ENCODE results near the gene NELFB.

Gene NELFB

DNA sequence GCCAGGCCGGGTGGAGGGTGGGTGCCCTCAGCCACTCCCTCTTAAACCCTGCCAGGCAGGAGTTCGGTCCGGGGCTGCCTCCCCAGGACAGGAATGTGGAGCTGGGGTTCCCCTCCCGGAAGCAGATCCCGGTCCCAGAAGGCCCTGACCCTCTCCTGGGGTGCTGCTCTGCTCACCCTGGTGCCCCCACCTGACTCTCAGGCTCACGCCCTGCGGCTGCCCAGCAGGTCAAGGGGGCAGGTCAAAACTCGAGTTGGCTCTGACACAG is 50.6 kb downstream of the NELFB start:
- DNase-seq (ENCODE audit: low read depth), result no peak
- H3K4me3 ChIP-seq (replicated peaks; ENCODE audit: low read depth, low read length), result no peak overlapping the region
- TF ChIP-seq, protein P1, sequence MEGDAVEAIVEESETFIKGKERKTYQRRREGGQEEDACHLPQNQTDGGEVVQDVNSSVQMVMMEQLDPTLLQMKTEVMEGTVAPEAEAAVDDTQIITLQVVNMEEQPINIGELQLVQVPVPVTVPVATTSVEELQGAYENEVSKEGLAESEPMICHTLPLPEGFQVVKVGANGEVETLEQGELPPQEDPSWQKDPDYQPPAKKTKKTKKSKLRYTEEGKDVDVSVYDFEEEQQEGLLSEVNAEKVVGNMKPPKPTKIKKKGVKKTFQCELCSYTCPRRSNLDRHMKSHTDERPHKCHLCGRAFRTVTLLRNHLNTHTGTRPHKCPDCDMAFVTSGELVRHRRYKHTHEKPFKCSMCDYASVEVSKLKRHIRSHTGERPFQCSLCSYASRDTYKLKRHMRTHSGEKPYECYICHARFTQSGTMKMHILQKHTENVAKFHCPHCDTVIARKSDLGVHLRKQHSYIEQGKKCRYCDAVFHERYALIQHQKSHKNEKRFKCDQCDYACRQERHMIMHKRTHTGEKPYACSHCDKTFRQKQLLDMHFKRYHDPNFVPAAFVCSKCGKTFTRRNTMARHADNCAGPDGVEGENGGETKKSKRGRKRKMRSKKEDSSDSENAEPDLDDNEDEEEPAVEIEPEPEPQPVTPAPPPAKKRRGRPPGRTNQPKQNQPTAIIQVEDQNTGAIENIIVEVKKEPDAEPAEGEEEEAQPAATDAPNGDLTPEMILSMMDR (IDR thresholded peaks at IDR 0.05; ENCODE audit: low read length, missing control alignments), result no peak

DNA sequence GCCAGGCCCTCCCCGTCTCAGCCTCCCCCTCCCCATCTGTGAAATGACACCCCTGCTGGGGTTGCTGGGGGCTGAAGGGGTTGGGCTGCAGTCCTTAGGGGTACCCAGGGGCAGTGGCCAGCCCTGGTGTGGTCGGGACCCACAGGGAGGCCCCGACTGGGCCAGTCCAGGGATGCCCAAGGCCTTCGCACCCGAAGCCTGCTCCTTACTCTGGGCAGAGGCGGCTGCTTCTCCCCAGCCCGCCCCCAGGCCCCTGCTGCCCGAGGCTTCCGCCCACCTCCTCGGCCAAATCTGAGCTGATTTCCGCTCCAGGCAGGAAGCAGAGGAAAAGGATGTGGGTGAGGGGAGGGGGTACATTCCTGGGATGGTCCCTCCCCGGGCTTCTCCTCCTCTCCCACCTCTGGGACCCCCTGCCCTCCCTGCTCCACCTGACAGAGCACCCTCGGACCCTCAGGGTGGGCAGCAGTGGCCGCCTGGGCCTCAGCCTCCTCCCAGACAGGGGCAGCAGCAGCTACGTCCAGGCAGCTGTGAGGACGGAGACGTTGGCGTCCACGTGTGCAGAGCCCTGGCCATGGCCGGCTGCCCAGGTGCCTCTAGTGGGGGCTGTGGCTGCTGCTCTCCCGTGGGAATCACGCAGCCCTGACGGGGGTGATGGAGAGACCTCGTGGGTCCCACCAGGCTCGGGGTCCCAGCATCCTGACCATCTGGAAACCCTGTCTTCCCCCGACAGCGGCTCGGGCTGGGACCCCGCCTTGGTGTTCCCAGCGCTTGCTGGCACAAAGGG is 51.1 kb downstream of the NELFB start:
- DNase-seq (ENCODE audit: low read depth), result no peak
- no peak overlapping the region for H3K4me3 ChIP-seq (replicated peaks; ENCODE audit: low read depth, low read length)
- TF ChIP-seq, protein P1 (IDR thresholded peaks at IDR 0.05; ENCODE audit: low read length, missing control alignments), result no peak

DNA sequence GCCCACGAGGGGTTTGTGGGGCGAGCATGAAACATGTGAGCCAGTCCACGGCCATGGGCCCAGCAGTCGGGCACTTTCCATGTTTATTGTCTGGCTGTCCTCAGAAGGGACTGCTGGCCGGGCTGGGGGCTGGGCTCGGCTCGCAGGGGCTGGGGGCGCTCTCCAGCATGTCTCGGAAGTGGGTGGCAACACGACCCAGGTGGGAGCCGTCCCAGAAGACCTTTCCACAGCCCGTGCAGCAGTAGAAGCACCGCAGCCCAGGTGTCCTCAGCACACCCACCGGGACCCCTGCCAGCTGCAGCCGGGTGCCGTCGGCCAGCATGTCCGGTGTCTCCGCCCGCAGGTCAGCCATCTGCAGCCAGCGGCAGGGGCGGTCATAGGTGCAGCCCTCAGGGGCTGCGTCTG is 51.7 kb downstream of the NELFB start:
- TF ChIP-seq, protein P1 (IDR thresholded peaks at IDR 0.05; ENCODE audit: low read length, missing control alignments), result no peak
- no peak overlapping the region for H3K4me3 ChIP-seq (replicated peaks; ENCODE audit: low read depth, low read length)
- no peak for DNase-seq (ENCODE audit: low read depth)

DNA sequence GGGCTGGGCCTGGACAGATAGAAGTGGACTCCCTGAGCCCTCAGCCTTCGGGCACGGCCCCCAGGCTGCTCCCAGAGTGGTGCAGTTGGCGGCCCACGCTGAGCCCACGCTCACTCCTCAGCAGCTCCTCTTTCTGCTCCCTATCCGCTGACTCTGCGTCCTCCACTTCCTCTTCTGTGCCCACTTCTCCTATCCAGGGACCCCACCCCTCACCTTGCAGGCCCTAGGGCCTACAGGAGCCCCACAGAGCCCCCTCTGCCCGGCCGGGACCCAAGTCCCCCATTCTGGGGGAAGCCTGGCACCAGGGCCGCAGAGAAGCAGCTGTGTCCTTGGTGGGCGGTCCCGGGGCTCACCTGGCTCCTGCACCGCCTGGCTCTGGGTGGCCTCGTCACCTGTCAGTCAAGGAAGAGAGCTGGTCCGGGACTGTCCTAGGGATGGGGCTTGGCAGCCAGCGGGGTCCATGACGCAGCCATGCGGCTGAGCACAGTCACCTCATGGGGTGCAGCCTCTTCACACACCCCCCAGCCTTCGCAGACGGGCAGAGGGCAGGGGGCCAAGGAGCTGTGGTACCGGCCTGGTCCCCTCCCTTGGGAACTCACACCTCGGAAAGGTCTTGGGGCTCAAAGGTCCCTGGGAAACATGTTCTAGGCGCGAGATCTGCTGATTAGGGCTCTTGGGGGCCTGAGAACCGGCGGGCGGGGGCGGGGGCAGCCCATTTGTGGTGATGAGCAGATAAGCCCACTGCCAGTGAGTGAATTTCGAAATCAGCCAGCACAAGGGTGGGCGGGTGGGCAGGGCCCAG is 52.3 kb downstream of the NELFB start:
- TF ChIP-seq, protein P1 (IDR thresholded peaks at IDR 0.05; ENCODE audit: low read length, missing control alignments), result no peak
- no peak for DNase-seq (ENCODE audit: low read depth)
- H3K4me3 ChIP-seq (replicated peaks; ENCODE audit: low read depth, low read length), result no peak overlapping the region

DNA sequence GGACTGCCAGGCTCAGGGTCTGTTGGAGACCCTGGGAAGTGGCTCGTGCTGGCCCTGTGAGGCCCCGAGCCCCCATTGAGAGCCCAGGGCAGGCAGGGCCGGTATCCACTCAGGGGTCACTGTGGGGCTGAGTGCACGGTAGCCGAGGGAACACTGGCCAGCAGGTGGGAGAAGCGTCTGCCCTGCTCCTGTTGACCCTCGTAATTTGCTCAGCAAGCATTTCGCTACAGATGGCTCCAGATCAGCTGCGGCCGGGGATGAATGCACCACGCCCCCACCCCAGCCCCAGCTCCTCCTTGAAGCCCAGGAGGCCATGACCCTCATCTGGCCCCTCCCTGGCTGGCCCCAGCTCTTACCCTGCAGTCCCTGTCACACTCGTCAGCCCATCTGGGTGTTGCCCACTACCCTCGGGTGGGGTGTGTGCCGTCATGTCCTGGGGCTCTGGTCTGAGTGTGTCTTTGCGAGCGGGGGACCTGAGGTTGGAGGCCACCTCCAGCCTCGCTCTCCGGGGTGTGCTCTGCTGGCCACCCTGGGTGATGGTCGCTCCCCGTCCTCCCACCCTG is 53.0 kb downstream of the NELFB start:
- TF ChIP-seq, protein P1 (IDR thresholded peaks at IDR 0.05; ENCODE audit: low read length, missing control alignments), result no peak
- DNase-seq (ENCODE audit: low read depth), result no peak
- no peak overlapping the region for H3K4me3 ChIP-seq (replicated peaks; ENCODE audit: low read depth, low read length)

DNA sequence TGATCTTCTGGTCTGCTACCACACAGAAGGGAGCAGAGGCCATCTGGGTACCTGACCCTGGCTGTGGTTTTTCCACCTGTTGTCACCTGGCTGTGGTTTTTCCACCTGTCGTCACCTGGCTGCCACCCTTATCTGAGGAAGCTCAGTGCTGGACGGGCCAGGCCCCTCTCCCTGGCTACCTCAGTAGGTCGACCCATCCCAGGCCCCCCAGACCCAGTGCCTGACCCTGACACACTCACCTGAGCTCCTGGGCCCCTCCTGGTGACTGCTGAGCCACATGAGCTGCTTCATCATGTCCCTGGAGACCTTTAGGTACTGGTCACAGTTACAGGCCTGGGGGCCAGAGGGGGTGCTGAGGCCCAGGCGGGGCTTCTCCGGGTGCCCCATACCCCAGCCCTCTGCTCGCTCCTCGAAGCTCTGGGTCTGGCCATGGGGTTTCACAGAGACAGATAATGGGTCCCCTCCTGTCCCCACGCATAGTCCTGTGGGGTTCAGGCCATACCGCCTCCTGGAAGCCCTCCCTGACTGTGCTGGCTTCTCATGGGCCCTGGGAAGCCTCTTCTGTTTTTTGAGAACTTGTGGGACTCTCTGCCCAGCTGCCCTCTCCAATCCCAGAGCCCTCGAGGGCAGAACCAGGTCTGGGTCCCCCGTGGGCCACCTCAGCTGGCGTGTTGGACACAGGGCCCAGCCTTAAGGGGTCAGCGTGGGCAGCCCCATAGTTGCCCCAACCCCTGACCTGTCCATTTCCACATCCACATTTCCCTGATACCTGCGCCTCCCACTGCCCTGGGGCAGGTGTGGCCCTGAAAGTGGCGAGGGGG is 54.5 kb downstream of the NELFB start:
- H3K4me3 ChIP-seq (replicated peaks; ENCODE audit: low read depth, low read length), result no peak overlapping the region
- DNase-seq (ENCODE audit: low read depth), result no peak

More for the DNA sequence above, 54.5 kb downstream of the NELFB start:
- TF ChIP-seq, protein P1 (IDR thresholded peaks at IDR 0.05; ENCODE audit: low read length, missing control alignments), result no peak

All from fibroblast of pulmonary artery (primary cell).